Stimulated activated CD8-positive, alpha-beta memory T cell treated with anti-CD3 and anti-CD28 coated beads, Interleukin-7, amount 100 ng/mL, for 1 hour (primary cell): ENCODE results near the gene MOCS1.

Source experiments
- DNase-seq, 2 donors: peaks; one replicate each; pipeline ENCODE4 v3.0.0-alpha.2; 2020; ENCODE audit warnings: low read depth in 2 of 2

MOCS1 gene

GRCh38 chr6:39924283-39924682 lies 10.0 kb downstream of the MOCS1 start:
- DNase-seq: no peak

GRCh38 chr6:39923861-39924260 lies 10.4 kb downstream of the MOCS1 start:
- no peak for DNase-seq

GRCh38 chr6:39923394-39923793 lies 10.9 kb downstream of the MOCS1 start:
- DNase-seq: no peak

- DNase-seq: no peak
These were observed 11.4 kb downstream of the MOCS1 start for GRCh38 chr6:39922821-39923220.

GRCh38 chr6:39920157-39920556 lies 14.1 kb downstream of the MOCS1 start:
- no peak for DNase-seq

GRCh38 chr6:39918831-39919230 lies 15.4 kb downstream of the MOCS1 start:
- DNase-seq: no peak

- DNase-seq: no peak
These were observed 16.3 kb downstream of the MOCS1 start for GRCh38 chr6:39917981-39918380.

GRCh38 chr6:39917329-39917728 lies 16.9 kb downstream of the MOCS1 start:
- DNase-seq: no peak

GRCh38 chr6:39915866-39916265 lies 18.4 kb downstream of the MOCS1 start:
- DNase-seq: no peak

- DNase-seq: no peak
These were observed 20.0 kb downstream of the MOCS1 start for GRCh38 chr6:39914239-39914638.

- DNase-seq: no peak
These were observed 20.8 kb downstream of the MOCS1 start for GRCh38 chr6:39913391-39913916.

GRCh38 chr6:39912446-39912845 lies 21.8 kb downstream of the MOCS1 start:
- DNase-seq: no peak

- no peak for DNase-seq
These were observed 22.6 kb downstream of the MOCS1 start for GRCh38 chr6:39911513-39912125.

GRCh38 chr6:39910744-39911143 lies 23.5 kb downstream of the MOCS1 start:
- DNase-seq: no peak

- DNase-seq: no peak
These were observed 24.1 kb downstream of the MOCS1 start for GRCh38 chr6:39910164-39910563.

- no peak for DNase-seq
These were observed 24.6 kb downstream of the MOCS1 start for GRCh38 chr6:39909701-39910100.

GRCh38 chr6:39908838-39909583 lies 25.3 kb downstream of the MOCS1 start:
- no peak for DNase-seq

GRCh38 chr6:39907871-39908575 lies 26.2 kb downstream of the MOCS1 start:
- DNase-seq: no peak

GRCh38 chr6:39906318-39906761 lies 27.9 kb downstream of the MOCS1 start:
- no peak for DNase-seq

GRCh38 chr6:39905640-39905975 lies 28.7 kb downstream of the MOCS1 start:
- DNase-seq: no peak

- no peak for DNase-seq
These were observed 29.2 kb downstream of the MOCS1 start for GRCh38 chr6:39904946-39905639.

GRCh38 chr6:39903656-39904055 lies 30.6 kb downstream of the MOCS1 start:
- no peak for DNase-seq
